MM.1S (cell line): ENCODE measurements around the gene BRD3OS.

Source experiments
- CTCF ChIP-seq: fragments of 300-600 bp; sonication (generic); IDR thresholded peaks from 2 replicates; pipeline ENCODE4 v1.5.1; 2016; ENCODE audit warnings: antibody characterized with exemption, low read length, mixed read lengths
- EZH2 ChIP-seq: fragments of 300-600 bp; sonication (generic); optimal IDR thresholded peaks from 2 replicates; pipeline ENCODE3; 2017; ENCODE audit warnings: low read depth, mild to moderate bottlenecking, antibody characterized with exemption, low read length, mixed read lengths
- EZH2phosphoT487 ChIP-seq: fragments of 300-600 bp; sonication (generic); IDR thresholded peaks from 2 replicates; pipeline ENCODE4 v1.6.1; 2018; ENCODE audit warnings: antibody characterized with exemption, low read length

- TF ChIP-seq EZH2: no peak
- no peak for TF ChIP-seq CTCF
- no peak for TF ChIP-seq EZH2phosphoT487
Measured at GRCh38 chr9:133980864-133981588, 44.3 kb upstream of the BRD3OS start.
